Endothelial cell (in vitro differentiated cells): ENCODE data around the gene ALG5. TPM values are rescaled to one million over a fixed set of nuclear protein-coding genes. Genes with fewer than 3 reads are reported as not detected.

Experiments used
- DNase-seq: peaks from one replicate; pipeline ENCODE4 v3.0.0; 2021; ENCODE audit warnings: low spot score
- H3K27ac Mint-ChIP-seq: one replicate; pipeline ENCODE4 v1.8.0; 2021; ENCODE audit warnings: mixed read lengths, inconsistent platforms; ENCODE audit not compliant: unreplicated experiment
- H3K27me3 Mint-ChIP-seq: one replicate; pipeline ENCODE4 v1.8.0; 2021; ENCODE audit warnings: mild to moderate bottlenecking, moderate library complexity, mixed read lengths, inconsistent platforms; ENCODE audit not compliant: unreplicated experiment
- H3K36me3 Mint-ChIP-seq: one replicate; pipeline ENCODE4 v1.8.0; 2021; ENCODE audit warnings: mild to moderate bottlenecking, low read depth, mixed read lengths, inconsistent platforms; ENCODE audit not compliant: unreplicated experiment
- H3K4me1 Mint-ChIP-seq: one replicate; pipeline ENCODE4 v1.8.0; 2021; ENCODE audit warnings: mild to moderate bottlenecking, mixed read lengths, inconsistent platforms; ENCODE audit not compliant: unreplicated experiment
- H3K4me3 Mint-ChIP-seq: one replicate; pipeline ENCODE4 v1.8.0; 2021; ENCODE audit warnings: mild to moderate bottlenecking, mixed read lengths, inconsistent platforms; ENCODE audit not compliant: unreplicated experiment
- H3K9me3 Mint-ChIP-seq: one replicate; pipeline ENCODE4 v1.8.0; 2021; ENCODE audit warnings: mixed read lengths, inconsistent platforms; ENCODE audit not compliant: unreplicated experiment
- CTCF ChIP-seq: fragments of 200-600 bp; sonication (generic); IDR thresholded peaks from one replicate; pipeline ENCODE4 v1.5.0; 2021; ENCODE audit warnings: antibody characterized with exemption; ENCODE audit not compliant: unreplicated experiment
- total RNA-seq: library from RNA; stranded (reverse); fragmentation: NEBNext Ultra II Directional; extraction: Animal tissue kit (Norgen Biotek cat#: 25700); gene quantifications from one replicate; pipeline ENCODE4 v1.2.1, GENCODE V29; 2021; ENCODE audit not compliant: unreplicated experiment

ALG5 gene
- total RNA-seq, 1 donor from 2014 or later, result 22.0 TPM

- Mint-ChIP-seq H3K27me3 (no peaks in the 10 kb centered on the region), H3K36me3 (peaks cover 19% of the 10 kb centered on the region), H3K4me3 (no peak overlapping the region), H3K27ac (no peak overlapping the region), H3K9me3 (no peaks in the 10 kb centered on the region), H3K4me1 (no peaks in the 10 kb centered on the region)
- TF ChIP-seq CTCF, result no peak
- no peak for DNase-seq
Measured at GRCh38 chr13:36975172-36975571, 24.0 kb downstream of the ALG5 start.

GRCh38 chr13:36973621-36974295 is 25.4 kb downstream of the ALG5 start:
- Mint-ChIP-seq H3K4me3 (no peak overlapping the region), H3K4me1 (no peaks in the 10 kb centered on the region), H3K27ac (no peak overlapping the region), H3K36me3 (peaks cover 21% of the 10 kb centered on the region), H3K9me3 (no peaks in the 10 kb centered on the region), H3K27me3 (no peaks in the 10 kb centered on the region)
- no peak for TF ChIP-seq CTCF
- no peak for DNase-seq

GRCh38 chr13:36973009-36973408 is 26.1 kb downstream of the ALG5 start:
- Mint-ChIP-seq H3K27ac (no peak overlapping the region), H3K9me3 (no peaks in the 10 kb centered on the region), H3K4me3 (no peak overlapping the region), H3K36me3 (peaks cover 21% of the 10 kb centered on the region), H3K27me3 (no peaks in the 10 kb centered on the region), H3K4me1 (no peaks in the 10 kb centered on the region)
- TF ChIP-seq CTCF, result no peak
- DNase-seq, result no peak

GRCh38 chr13:36966404-36966803 is 32.7 kb downstream of the ALG5 start:
- H3K4me1 Mint-ChIP-seq, result no peaks in the 10 kb centered on the region
- DNase-seq, result no peak
- no peak for TF ChIP-seq CTCF
- H3K4me3 Mint-ChIP-seq, result no peak overlapping the region
- no peaks in the 10 kb centered on the region for H3K9me3 Mint-ChIP-seq
- no peak overlapping the region for H3K27ac Mint-ChIP-seq
- H3K27me3 Mint-ChIP-seq, result no peaks in the 10 kb centered on the region
- peaks cover 26% of the 10 kb centered on the region for H3K36me3 Mint-ChIP-seq

GRCh38 chr13:36965767-36966166 is 33.4 kb downstream of the ALG5 start:
- no peak for TF ChIP-seq CTCF
- H3K27ac Mint-ChIP-seq, result no peak overlapping the region
- no peak for DNase-seq
- no peaks in the 10 kb centered on the region for H3K9me3 Mint-ChIP-seq
- peaks cover 23% of the 10 kb centered on the region for H3K36me3 Mint-ChIP-seq
- no peaks in the 10 kb centered on the region for H3K4me1 Mint-ChIP-seq
- no peaks in the 10 kb centered on the region for H3K27me3 Mint-ChIP-seq
- no peak overlapping the region for H3K4me3 Mint-ChIP-seq
